K562 (cell line): ENCODE results near the gene POPDC2. TPM values are rescaled to one million over a fixed set of nuclear protein-coding genes. Genes with fewer than 3 reads are reported as not detected.

ENCODE experiments used
- ERF ChIP-seq: fragments of 450-650 bp; formaldehyde crosslinking; IDR thresholded peaks from 2 replicates; pipeline ENCODE4 v1.4.0; 2020; ENCODE audit warnings: mild to moderate bottlenecking, mixed read lengths
- ETV6 ChIP-seq, 3 experiments: fragments of 150-350 bp in 1 of 3; sonication (generic) in 1 of 3; formaldehyde crosslinking in 1 of 3; IDR thresholded peaks; 2 replicates each; pipeline versions ENCODE4 v1.6.1 to v1.8.0; 2014 to 2022; ENCODE audit warnings: borderline replicate concordance in 2 of 3, low read depth in 2 of 3, antibody characterized with exemption in 1 of 3, low read length in 1 of 3, mild to moderate bottlenecking in 1 of 3, missing genetic modification reagents in 1 of 3
- PML ChIP-seq: IDR thresholded peaks from 2 replicates; pipeline ENCODE4 v1.6.1; 2012; ENCODE audit warnings: low read length, inconsistent platforms
- SETDB1 ChIP-seq: IDR thresholded peaks from one replicate; pipeline ENCODE4 v1.6.1; 2012; ENCODE audit warnings: low read length, control low read depth, inconsistent platforms
- SRSF7 ChIP-seq: fragments of 200-400 bp; formaldehyde crosslinking; optimal IDR thresholded peaks from 2 replicates; pipeline ENCODE3; 2017; ENCODE audit warnings: mild to moderate bottlenecking, low read depth, low read length
- ZNF140 ChIP-seq: fragments of 250-450 bp; sonication (Bioruptor Pico); IDR thresholded peaks from 2 replicates; pipeline ENCODE4 v1.8.0; 2021; ENCODE audit warnings: moderate library complexity, mild to moderate bottlenecking, inconsistent platforms
- ZNF239 ChIP-seq: fragments of 250-450 bp; sonication (Bioruptor Pico); IDR thresholded peaks from 2 replicates; pipeline ENCODE4 v1.4.0; 2020; ENCODE audit warnings: mild to moderate bottlenecking
- ZNF436 ChIP-seq: fragments of 250-450, 450-650 bp; sonication (Bioruptor Pico); formaldehyde crosslinking; IDR thresholded peaks from 2 replicates; pipeline ENCODE4 v1.7.0; 2020; ENCODE audit warnings: mild to moderate bottlenecking
- polyA plus RNA-seq, 8 experiments: library from polyadenylated mRNA; depleted of rRNA in 4 of 8; stranded (reverse) in 5 of 8; unstranded in 3 of 8; fragments of >200 nt; fragmentation: Nextera tagmentation in 2 of 8; fragmentation: Illumina TruSeq in 1 of 8; extraction: Ambion mirVana in 2 of 8; extraction: Trizol in 1 of 8; gene quantifications; 2 replicates each; pipeline versions ENCODE4 v1.2.1 to v1.2.3, GENCODE V29; 2011 to 2014; ENCODE audit warnings: inconsistent platforms in 1 of 8, missing spikeins in 1 of 8
- total RNA-seq, 7 experiments: library from RNA; depleted of rRNA in 6 of 7; stranded (reverse); fragments of >200 nt in 6 of 7; fragmentation: Illumina TruSeq in 2 of 7; extraction: Trizol in 2 of 7; gene quantifications; 2 replicates each; pipeline versions ENCODE4 v1.2.1 to v1.2.3, GENCODE V29; 2011 to 2021; ENCODE audit warnings: low replicate concordance in 1 of 7
- TF ChIP-seq, protein P1 (sequence below): sonication (generic); formaldehyde crosslinking; IDR thresholded peaks from 2 replicates; pipeline ENCODE4 v1.4.0; 2020; ENCODE audit warnings: mild to moderate bottlenecking, missing genetic modification reagents
- TF ChIP-seq, protein P2 (sequence below), 2 experiments: fragments of 450-650 bp; IDR thresholded peaks; 2 replicates each; pipeline ENCODE4 v1.6.1; 2016; ENCODE audit warnings: mild to moderate bottlenecking in 2 of 2, borderline replicate concordance in 1 of 2, low read depth in 1 of 2, moderate library complexity in 1 of 2

Gene POPDC2
- total and polyA plus RNA-seq, 9 of the 15 experiments (the other 6 are each of a cell fraction or from before 2014, with no cell fraction given) = 0.08 to 0.32 (median 0.13) TPM; not detected in 4

DNA sequence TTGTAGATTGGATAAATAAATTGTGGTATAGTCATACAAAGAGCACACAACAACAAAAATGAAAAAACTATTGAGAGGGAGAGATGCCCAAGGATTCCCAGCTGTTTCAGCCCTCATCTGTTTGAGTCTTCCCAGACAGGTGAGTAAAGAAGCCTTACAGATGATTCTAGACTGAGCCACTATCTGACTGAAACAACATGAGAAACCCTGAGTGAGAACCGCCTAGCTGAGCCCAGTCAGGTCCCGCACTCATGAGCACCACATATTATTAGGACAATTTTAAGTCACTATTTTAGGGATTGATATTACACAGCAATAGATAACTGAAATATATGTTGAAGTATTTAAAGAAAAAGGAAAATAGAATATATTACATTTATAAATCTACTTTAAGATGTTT is 19.0 kb downstream of the POPDC2 start (continued):
- TF ChIP-seq ZNF140 (CRISPR knock-in tag) (no peak), ERF (no peak), PML (no peak), SRSF7 (no peak), SETDB1 (no peak), ZNF436 (CRISPR knock-in tag) (no peak), ETV6 (IDR thresholded peaks at IDR 0.05; ENCODE audit: borderline replicate concordance in 1 of 2, low read depth in 2 of 2, low read length in 1 of 2) (no peak), ETV6 (CRISPR knock-in tag; IDR thresholded peaks at IDR 0.05; ENCODE audit: borderline replicate concordance) (no peak), ZNF239 (no peak)
- TF ChIP-seq, protein P1, sequence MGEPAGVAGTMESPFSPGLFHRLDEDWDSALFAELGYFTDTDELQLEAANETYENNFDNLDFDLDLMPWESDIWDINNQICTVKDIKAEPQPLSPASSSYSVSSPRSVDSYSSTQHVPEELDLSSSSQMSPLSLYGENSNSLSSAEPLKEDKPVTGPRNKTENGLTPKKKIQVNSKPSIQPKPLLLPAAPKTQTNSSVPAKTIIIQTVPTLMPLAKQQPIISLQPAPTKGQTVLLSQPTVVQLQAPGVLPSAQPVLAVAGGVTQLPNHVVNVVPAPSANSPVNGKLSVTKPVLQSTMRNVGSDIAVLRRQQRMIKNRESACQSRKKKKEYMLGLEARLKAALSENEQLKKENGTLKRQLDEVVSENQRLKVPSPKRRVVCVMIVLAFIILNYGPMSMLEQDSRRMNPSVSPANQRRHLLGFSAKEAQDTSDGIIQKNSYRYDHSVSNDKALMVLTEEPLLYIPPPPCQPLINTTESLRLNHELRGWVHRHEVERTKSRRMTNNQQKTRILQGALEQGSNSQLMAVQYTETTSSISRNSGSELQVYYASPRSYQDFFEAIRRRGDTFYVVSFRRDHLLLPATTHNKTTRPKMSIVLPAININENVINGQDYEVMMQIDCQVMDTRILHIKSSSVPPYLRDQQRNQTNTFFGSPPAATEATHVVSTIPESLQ = no peak
- TF ChIP-seq, protein P2, sequence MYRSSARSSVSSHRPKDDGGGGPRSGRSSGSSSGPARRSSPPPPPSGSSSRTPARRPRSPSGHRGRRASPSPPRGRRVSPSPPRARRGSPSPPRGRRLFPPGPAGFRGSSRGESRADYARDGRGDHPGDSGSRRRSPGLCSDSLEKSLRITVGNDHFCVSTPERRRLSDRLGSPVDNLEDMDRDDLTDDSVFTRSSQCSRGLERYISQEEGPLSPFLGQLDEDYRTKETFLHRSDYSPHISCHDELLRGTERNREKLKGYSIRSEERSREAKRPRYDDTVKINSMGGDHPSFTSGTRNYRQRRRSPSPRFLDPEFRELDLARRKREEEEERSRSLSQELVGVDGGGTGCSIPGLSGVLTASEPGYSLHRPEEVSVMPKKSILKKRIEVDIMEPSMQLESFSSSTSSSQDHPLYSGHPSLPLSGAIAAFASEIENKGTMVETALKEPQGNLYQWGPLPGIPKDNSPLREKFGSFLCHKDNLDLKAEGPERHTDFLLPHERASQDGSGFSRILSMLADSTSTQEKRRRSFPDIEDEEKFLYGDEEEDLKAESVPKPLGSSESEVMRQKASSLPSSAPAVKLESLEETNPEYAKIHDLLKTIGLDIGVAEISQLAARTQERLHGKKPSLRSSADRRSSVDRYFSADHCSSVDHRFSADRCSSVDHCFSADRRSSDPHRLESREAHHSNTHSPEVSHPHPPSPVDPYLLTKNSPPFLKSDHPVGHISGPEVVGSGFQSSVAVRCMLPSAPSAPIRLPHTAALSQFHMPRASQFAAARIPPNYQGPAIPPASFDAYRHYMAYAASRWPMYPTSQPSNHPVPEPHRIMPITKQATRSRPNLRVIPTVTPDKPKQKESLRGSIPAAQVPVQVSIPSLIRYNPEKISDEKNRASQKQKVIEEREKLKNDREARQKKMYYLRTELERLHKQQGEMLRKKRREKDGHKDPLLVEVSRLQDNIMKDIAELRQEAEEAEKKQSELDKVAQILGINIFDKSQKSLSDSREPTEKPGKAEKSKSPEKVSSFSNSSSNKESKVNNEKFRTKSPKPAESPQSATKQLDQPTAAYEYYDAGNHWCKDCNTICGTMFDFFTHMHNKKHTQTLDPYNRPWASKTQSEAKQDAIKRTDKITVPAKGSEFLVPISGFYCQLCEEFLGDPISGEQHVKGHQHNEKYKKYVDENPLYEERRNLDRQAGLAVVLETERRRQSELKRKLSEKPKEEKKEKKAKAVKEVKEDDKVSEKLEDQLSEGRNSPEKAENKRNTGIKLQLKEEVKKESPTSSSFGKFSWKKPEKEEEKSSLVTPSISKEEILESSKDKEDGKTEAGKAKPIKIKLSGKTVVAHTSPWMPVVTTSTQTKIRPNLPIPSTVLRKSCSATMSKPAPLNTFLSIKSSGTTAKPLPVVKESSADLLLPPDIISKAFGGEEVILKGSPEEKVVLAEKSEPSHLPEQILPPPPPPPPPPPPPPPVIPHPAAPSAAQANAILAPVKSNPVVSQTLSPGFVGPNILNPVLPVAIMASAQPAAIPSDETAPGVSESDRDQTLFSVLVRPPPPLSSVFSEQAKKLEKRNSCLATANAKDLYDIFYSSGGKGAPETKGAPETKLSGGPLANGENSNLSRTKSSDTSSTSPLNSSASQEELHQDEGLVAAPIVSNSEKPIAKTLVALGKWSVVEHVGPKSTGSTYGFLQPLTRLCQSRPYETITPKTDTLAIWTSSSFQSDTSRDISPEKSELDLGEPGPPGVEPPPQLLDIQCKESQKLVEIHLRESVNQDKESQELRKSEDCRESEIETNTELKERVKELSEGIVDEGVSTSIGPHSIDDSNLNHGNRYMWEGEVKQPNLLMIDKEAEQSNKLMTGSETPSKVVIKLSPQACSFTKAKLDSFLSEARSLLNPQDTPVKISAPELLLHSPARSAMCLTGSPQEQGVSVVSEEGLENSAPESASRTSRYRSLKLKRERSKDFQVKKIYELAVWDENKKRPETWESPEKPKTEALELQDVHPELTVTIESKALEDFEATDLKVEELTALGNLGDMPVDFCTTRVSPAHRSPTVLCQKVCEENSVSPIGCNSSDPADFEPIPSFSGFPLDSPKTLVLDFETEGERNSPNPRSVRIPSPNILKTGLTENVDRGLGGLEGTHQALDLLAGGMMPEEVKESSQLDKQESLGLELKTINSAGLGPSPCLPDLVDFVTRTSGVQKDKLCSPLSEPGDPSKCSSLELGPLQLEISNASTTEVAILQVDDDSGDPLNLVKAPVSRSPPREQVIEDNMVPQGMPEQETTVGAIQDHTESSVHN (IDR thresholded peaks at IDR 0.05; ENCODE audit: borderline replicate concordance in 1 of 2, low read depth in 1 of 2) = no peak
- TF ChIP-seq, all 486 proteins: peak for 0
